Subcutaneous abdominal adipose tissue (tissue), 5 donors: Measurements from ENCODE around the gene RIPPLY3.

Source experiments
- H3K27ac ChIP-seq: one replicate; pipeline ENCODE4 v1.7.0; 2013; ENCODE audit warnings: low read depth, mild to moderate bottlenecking, inconsistent platforms, low read length, moderate library complexity
- H3K27me3 ChIP-seq, 5 donors: one replicate each; pipeline ENCODE4 v1.7.0; 2013; ENCODE audit warnings: low read length in 5 of 5, inconsistent platforms in 1 of 5; ENCODE audit not compliant: control insufficient read depth in 5 of 5, insufficient read depth in 4 of 5
- H3K36me3 ChIP-seq, 5 donors: one replicate each; pipeline ENCODE4 v1.7.0; 2013; ENCODE audit warnings: low read length in 5 of 5; ENCODE audit not compliant: control insufficient read depth in 5 of 5, insufficient read depth in 5 of 5
- H3K4me1 ChIP-seq, 5 donors: one replicate each; pipeline ENCODE4 v1.7.0; 2013; ENCODE audit warnings: low read length in 5 of 5, mild to moderate bottlenecking in 3 of 5, moderate library complexity in 1 of 5; ENCODE audit not compliant: control insufficient read depth in 5 of 5, insufficient read depth in 5 of 5
- H3K4me3 ChIP-seq, 5 donors: one replicate each; pipeline ENCODE4 v1.7.0; 2013; ENCODE audit warnings: low read length in 5 of 5, low read depth in 1 of 5
- H3K9ac ChIP-seq, 5 donors: one replicate each; pipeline ENCODE4 v1.7.0; 2013; ENCODE audit warnings: low read length in 5 of 5, mild to moderate bottlenecking in 4 of 5, moderate library complexity in 3 of 5
- H3K9me3 ChIP-seq, 5 donors: one replicate each; pipeline ENCODE4 v1.7.0; 2013; ENCODE audit warnings: low read length in 5 of 5; ENCODE audit not compliant: control insufficient read depth in 5 of 5
- donor health status: healthy.
- donor health status: healthy.
- donor health status: healthy.
- donor health status: healthy.
- donor health status: healthy.

The RIPPLY3 gene

GRCh38 chr21:36966821-36967768 lies 39.4 kb upstream of the RIPPLY3 start:
- Histone ChIP-seq H3K9me3 (no peaks in the 10 kb centered on the region), H3K4me1 (peaks cover 0 to 16% (median 9%) of the 10 kb centered on the region in 5 donors), H3K36me3 (no peaks in the 10 kb centered on the region), H3K4me3 (peak overlapping the region in 4 of 5 donors; percentile 57 to 67 (median 60)), H3K27me3 (no peaks in the 10 kb centered on the region), H3K27ac (no peak overlapping the region), H3K9ac (no peak overlapping the region)

DNA sequence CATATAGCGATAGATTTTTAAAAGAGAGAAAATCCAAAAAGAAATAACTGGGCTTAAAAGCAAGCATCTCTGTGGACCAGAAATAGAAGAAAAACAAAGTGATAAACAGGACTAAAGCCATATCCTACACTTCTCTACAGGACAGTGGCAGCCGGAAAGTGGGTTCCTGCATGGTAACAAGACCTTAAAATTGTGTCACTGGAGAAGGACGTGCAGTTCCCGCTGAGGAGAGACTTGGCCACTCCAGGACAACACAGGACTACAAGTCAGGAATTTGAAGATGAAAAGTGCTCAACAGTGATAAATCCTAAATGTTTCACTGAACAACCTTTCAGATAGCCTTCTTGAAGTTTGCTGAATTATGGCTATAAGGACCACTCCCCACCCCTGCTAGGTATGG lies 38.1 kb upstream of the RIPPLY3 start:
- Histone ChIP-seq H3K4me3 (no peak overlapping the region), H3K9me3 (no peaks in the 10 kb centered on the region), H3K27me3 (no peaks in the 10 kb centered on the region), H3K9ac (peak overlapping the region in 1 of 5 donors; percentile 4), H3K4me1 (peaks cover 0 to 16% (median 9%) of the 10 kb centered on the region in 5 donors), H3K27ac (no peak overlapping the region), H3K36me3 (no peaks in the 10 kb centered on the region)

DNA sequence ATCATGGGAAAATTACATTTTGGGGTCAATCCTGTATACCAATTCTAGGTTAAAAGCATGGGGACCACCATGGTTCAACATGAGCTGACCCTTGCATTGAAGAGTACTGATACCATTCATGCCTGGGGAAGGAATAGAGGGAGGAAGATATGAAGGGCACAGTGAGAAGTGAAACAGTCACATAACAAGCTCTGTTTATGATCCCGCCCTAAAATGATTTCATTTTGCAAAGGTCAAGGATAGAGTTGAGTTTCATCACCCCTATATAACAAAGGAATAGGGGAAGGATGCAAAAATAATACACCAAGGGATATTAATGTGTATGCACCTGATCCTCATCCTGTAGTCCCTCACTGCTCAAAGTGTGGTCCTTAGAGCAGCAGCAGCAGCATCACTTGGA lies 37.5 kb upstream of the RIPPLY3 start:
- Histone ChIP-seq H3K27me3 (no peaks in the 10 kb centered on the region), H3K36me3 (no peaks in the 10 kb centered on the region), H3K4me1 (peaks cover 0 to 16% (median 9%) of the 10 kb centered on the region in 5 donors), H3K9ac (no peak overlapping the region), H3K4me3 (no peak overlapping the region), H3K9me3 (no peaks in the 10 kb centered on the region), H3K27ac (no peak overlapping the region)

GRCh38 chr21:36973986-36974850 lies 32.3 kb upstream of the RIPPLY3 start:
- no peaks in the 10 kb centered on the region for H3K27me3 ChIP-seq
- no peak overlapping the region for H3K4me3 ChIP-seq
- H3K4me1 ChIP-seq, result peaks cover 0 to 8% (median 4%) of the 10 kb centered on the region in 5 donors
- no peak overlapping the region for H3K9ac ChIP-seq
- H3K36me3 ChIP-seq, result no peaks in the 10 kb centered on the region
- no peaks in the 10 kb centered on the region for H3K9me3 ChIP-seq
- no peak overlapping the region for H3K27ac ChIP-seq

DNA sequence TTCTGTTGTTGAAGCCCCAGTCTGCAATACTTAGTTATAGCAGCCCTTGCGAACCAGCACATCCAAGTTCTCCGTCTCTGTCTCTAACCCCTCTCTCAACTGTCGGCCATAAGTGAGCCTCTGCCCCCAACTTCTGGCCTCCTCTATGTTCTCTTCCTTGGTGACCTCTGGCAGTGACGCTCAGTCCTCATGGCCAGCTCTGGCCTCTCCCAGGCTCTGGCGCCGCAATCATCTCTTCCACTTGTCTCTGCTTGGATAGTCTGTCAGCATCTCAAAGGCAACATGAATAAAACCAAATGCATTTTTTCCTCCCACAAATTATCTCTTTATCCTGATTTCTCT lies 31.7 kb upstream of the RIPPLY3 start:
- Histone ChIP-seq H3K4me1 (peaks cover 0 to 8% (median 4%) of the 10 kb centered on the region in 5 donors), H3K27ac (no peak overlapping the region), H3K9me3 (no peaks in the 10 kb centered on the region), H3K9ac (no peak overlapping the region), H3K27me3 (no peaks in the 10 kb centered on the region), H3K36me3 (no peaks in the 10 kb centered on the region), H3K4me3 (no peak overlapping the region)

- H3K27me3 ChIP-seq, result no peaks in the 10 kb centered on the region
- no peaks in the 10 kb centered on the region for H3K36me3 ChIP-seq
- no peak overlapping the region for H3K4me3 ChIP-seq
- no peak overlapping the region for H3K9ac ChIP-seq
- H3K9me3 ChIP-seq, result no peaks in the 10 kb centered on the region
- no peak overlapping the region for H3K27ac ChIP-seq
- H3K4me1 ChIP-seq, result peaks cover 0 to 19% (median 17%) of the 10 kb centered on the region in 5 donors
These were observed 30.2 kb upstream of the RIPPLY3 start for GRCh38 chr21:36976228-36976861.

DNA sequence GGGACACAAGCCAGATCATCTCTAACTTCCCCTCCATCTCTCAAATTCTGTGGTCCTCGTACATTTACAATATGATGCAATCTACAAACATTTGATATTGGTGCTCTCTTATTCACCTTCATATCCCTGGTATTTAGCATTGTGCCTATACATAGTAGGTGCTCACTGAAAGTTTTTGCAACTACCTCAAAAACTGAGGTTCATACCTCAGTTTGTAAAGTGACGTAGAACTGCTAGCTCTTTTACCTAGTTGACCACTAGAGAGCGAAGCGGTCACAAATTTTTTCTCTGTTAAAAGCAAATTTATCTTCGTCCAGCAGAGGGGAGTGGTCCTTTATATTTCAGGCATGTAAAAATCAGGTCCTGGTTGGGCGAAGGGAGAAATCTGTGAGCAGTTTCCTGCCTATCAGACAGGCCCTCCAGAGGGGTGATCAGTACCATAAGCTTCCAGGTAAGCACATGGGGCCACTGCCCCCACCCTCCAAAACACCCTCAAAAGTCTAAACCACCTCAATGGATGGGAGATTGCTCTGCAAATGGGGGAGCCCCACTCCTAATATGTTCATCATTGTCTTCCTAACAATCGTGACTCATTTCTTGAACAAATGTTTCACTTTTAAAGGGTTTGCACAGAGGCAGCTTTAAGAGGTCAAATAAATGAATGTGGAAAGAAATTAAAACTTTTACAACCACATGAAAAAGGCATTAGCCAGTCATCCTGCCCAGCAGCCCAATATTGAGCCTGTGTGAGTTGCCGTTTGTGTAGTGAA lies 29.4 kb upstream of the RIPPLY3 start:
- Histone ChIP-seq H3K36me3 (no peaks in the 10 kb centered on the region), H3K27ac (no peak overlapping the region), H3K27me3 (no peaks in the 10 kb centered on the region), H3K9ac (no peak overlapping the region), H3K4me3 (no peak overlapping the region), H3K9me3 (no peaks in the 10 kb centered on the region), H3K4me1 (peaks cover 0 to 19% (median 17%) of the 10 kb centered on the region in 5 donors)

- Histone ChIP-seq H3K4me3 (peak overlapping the region; percentile 51 to 80 (median 68)), H3K4me1 (peaks cover 0 to 29% (median 19%) of the 10 kb centered on the region in 5 donors), H3K27ac (no peak overlapping the region), H3K27me3 (no peaks in the 10 kb centered on the region), H3K9me3 (no peaks in the 10 kb centered on the region), H3K36me3 (no peaks in the 10 kb centered on the region), H3K9ac (peak overlapping the region in 4 of 5 donors; percentile 70 to 81 (median 72))
These were observed 26.0 kb upstream of the RIPPLY3 start for GRCh38 chr21:36980280-36981048.

GRCh38 chr21:36981049-36981391 lies 25.5 kb upstream of the RIPPLY3 start:
- Histone ChIP-seq H3K27ac (no peak overlapping the region), H3K36me3 (no peaks in the 10 kb centered on the region), H3K4me3 (peak overlapping the region in 4 of 5 donors; percentile 65 to 80 (median 70)), H3K4me1 (peaks cover 0 to 29% (median 19%) of the 10 kb centered on the region in 5 donors), H3K9ac (peak overlapping the region in 3 of 5 donors; percentile 70 to 81 (median 73)), H3K9me3 (no peaks in the 10 kb centered on the region), H3K27me3 (no peaks in the 10 kb centered on the region)
